Adipocyte (in vitro differentiated cells): ENCODE measurements around the gene HEPACAM2.

ENCODE experiments used
- DNase-seq: peaks from one replicate; pipeline ENCODE4 v3.0.0-alpha.2; 2015; ENCODE audit warnings: low read depth
- H3K27me3 ChIP-seq: replicated peaks from 2 replicates; pipeline ENCODE4 v1.7.0; 2013; ENCODE audit warnings: mild to moderate bottlenecking, low read length, moderate library complexity; ENCODE audit not compliant: control insufficient read depth, insufficient read depth
- H3K36me3 ChIP-seq: 2 replicates; pipeline ENCODE4 v1.7.0; 2013; ENCODE audit warnings: low read length, mild to moderate bottlenecking, moderate library complexity; ENCODE audit not compliant: control insufficient read depth, insufficient read depth, severe bottlenecking
- H3K4me1 ChIP-seq: 2 replicates; pipeline ENCODE4 v1.7.0; 2013; ENCODE audit warnings: mild to moderate bottlenecking, low read length, moderate library complexity; ENCODE audit not compliant: control insufficient read depth, insufficient read depth
- H3K4me3 ChIP-seq: 2 replicates; pipeline ENCODE4 v1.7.0; 2013; ENCODE audit warnings: mild to moderate bottlenecking, low read length, moderate library complexity
- H3K9ac ChIP-seq: 2 replicates; pipeline ENCODE4 v1.7.0; 2013; ENCODE audit warnings: mild to moderate bottlenecking, low read length, moderate library complexity
- H3K9me3 ChIP-seq: 2 replicates; pipeline ENCODE4 v1.7.0; 2013; ENCODE audit warnings: mild to moderate bottlenecking, low read length, moderate library complexity; ENCODE audit not compliant: control insufficient read depth

Gene HEPACAM2

GRCh38 chr7:93198472-93198871 is 27.8 kb downstream of the HEPACAM2 start:
- no peak for DNase-seq
- H3K36me3 ChIP-seq, result no peaks in the 10 kb centered on the region
- H3K4me1 ChIP-seq, result peaks cover 4% of the 10 kb centered on the region
- H3K9ac ChIP-seq, result no peak overlapping the region
- H3K9me3 ChIP-seq, result no peaks in the 10 kb centered on the region
- H3K27me3 ChIP-seq, result peaks cover 7% of the 10 kb centered on the region
- H3K4me3 ChIP-seq, result no peak overlapping the region

GRCh38 chr7:93196336-93196735 is 29.9 kb downstream of the HEPACAM2 start:
- DNase-seq, result no peak
- Histone ChIP-seq H3K9ac (no peak overlapping the region), H3K36me3 (no peaks in the 10 kb centered on the region), H3K9me3 (no peaks in the 10 kb centered on the region), H3K4me1 (peaks cover 4% of the 10 kb centered on the region), H3K4me3 (no peak overlapping the region), H3K27me3 (no peaks in the 10 kb centered on the region)

- H3K27me3 ChIP-seq, result no peaks in the 10 kb centered on the region
- DNase-seq, result peak; percentile 12
- H3K4me1 ChIP-seq, result peaks cover 4% of the 10 kb centered on the region
- H3K36me3 ChIP-seq, result no peaks in the 10 kb centered on the region
- H3K9me3 ChIP-seq, result no peaks in the 10 kb centered on the region
- H3K4me3 ChIP-seq, result no peak overlapping the region
- H3K9ac ChIP-seq, result no peak overlapping the region
Measured at GRCh38 chr7:93194386-93194785, 31.9 kb downstream of the HEPACAM2 start.

DNA sequence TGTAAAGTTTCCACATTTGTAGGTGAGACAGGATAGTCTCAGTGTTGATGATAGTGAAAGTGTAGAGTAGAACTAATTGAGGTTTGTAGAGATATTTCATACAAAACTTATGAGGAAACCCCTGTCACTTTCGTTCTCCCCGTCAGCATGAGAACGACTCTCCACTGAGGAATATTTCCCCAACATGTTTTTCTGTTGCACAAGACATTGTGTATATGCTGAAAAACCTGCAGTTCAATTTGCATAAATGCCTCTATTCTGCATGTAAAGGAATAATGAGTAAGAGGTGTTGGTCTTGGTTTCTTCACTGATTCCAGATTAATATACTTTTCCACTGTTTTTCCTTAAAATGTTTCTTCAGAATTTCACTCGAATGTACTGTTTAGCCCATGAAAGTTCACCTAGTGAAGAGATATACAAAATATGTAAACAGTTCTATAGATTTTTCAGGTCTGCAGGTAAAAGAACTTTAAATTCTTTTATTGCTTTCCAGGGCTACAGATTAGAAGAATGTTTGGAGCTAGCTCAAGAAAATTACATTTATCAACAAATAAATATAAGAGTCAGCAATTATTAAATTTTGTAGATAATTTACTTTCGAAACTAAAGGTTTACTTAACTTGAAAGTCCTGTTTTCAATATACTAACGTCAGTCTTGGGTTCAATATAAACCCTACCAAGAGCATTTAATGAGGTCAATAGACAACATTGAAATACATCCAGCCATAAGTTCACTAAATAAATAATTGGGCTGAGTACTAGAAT is 37.2 kb downstream of the HEPACAM2 start:
- no peak overlapping the region for H3K9ac ChIP-seq
- no peaks in the 10 kb centered on the region for H3K9me3 ChIP-seq
- peaks cover 5% of the 10 kb centered on the region for H3K4me1 ChIP-seq
- no peak for DNase-seq
- H3K4me3 ChIP-seq, result no peak overlapping the region
- no peaks in the 10 kb centered on the region for H3K36me3 ChIP-seq
- H3K27me3 ChIP-seq, result no peaks in the 10 kb centered on the region

GRCh38 chr7:93185303-93186027 is 40.8 kb downstream of the HEPACAM2 start:
- Histone ChIP-seq H3K27me3 (no peaks in the 10 kb centered on the region), H3K36me3 (no peaks in the 10 kb centered on the region), H3K9ac (no peak overlapping the region), H3K4me1 (peaks cover 5% of the 10 kb centered on the region), H3K9me3 (no peaks in the 10 kb centered on the region), H3K4me3 (no peak overlapping the region)
- DNase-seq, result peak; percentile 32

- Histone ChIP-seq H3K4me3 (no peak overlapping the region), H3K27me3 (peaks cover 6% of the 10 kb centered on the region), H3K9me3 (no peaks in the 10 kb centered on the region), H3K4me1 (no peaks in the 10 kb centered on the region), H3K36me3 (no peaks in the 10 kb centered on the region), H3K9ac (no peak overlapping the region)
- no peak for DNase-seq
Measured at GRCh38 chr7:93179173-93179572, 47.1 kb downstream of the HEPACAM2 start.

DNA sequence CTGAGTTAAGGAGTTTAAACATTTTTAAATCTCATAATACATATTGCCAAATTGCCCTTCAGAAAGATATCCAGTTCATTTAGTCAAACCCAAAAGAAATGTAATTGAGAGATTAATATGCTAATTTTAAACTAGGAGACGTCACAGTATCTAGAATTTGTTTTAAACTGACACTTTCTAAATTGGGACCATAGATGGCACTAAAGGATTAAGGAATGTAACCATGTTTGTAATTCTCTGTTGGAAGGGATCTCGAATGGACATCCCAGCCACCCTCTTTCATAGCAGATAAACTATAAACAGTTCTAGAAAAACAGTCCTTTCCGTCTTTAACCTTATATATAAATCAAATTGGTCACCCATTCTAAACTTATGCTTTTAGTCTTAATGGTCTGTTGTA is 48.1 kb downstream of the HEPACAM2 start:
- H3K4me3 ChIP-seq, result no peak overlapping the region
- no peaks in the 10 kb centered on the region for H3K9me3 ChIP-seq
- H3K9ac ChIP-seq, result no peak overlapping the region
- H3K27me3 ChIP-seq, result peaks cover 6% of the 10 kb centered on the region
- DNase-seq, result peak; percentile 46
- no peaks in the 10 kb centered on the region for H3K4me1 ChIP-seq
- no peaks in the 10 kb centered on the region for H3K36me3 ChIP-seq

- H3K36me3 ChIP-seq, result no peaks in the 10 kb centered on the region
- H3K27me3 ChIP-seq, result peaks cover 6% of the 10 kb centered on the region
- no peaks in the 10 kb centered on the region for H3K4me1 ChIP-seq
- no peaks in the 10 kb centered on the region for H3K9me3 ChIP-seq
- no peak overlapping the region for H3K9ac ChIP-seq
- H3K4me3 ChIP-seq, result no peak overlapping the region
- DNase-seq, result peak; percentile 66
Measured at GRCh38 chr7:93176992-93177580, 49.2 kb downstream of the HEPACAM2 start.

DNA sequence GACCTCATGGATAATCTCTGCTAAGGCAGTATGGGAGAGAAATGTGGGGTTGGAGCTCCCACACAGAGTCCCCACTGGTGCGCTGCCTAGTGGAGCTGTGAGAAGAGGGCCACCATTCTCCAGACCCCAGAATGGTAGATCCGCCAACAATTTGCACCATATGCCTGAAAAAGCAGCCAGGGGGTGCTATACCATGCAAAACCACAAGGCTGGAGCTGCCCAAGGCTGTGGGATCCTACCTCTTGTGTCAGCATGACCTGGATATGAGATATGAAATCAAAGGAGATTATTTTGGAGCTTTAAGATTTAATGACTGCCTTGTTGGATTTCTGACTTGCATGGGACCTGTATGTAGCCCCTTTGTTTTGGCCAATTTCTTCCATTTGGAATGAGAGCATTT is 51.0 kb downstream of the HEPACAM2 start:
- no peak overlapping the region for H3K9ac ChIP-seq
- no peak for DNase-seq
- no peaks in the 10 kb centered on the region for H3K36me3 ChIP-seq
- no peaks in the 10 kb centered on the region for H3K4me1 ChIP-seq
- no peak overlapping the region for H3K4me3 ChIP-seq
- peaks cover 6% of the 10 kb centered on the region for H3K27me3 ChIP-seq
- peaks cover 10% of the 10 kb centered on the region for H3K9me3 ChIP-seq

- DNase-seq, result no peak
- Histone ChIP-seq H3K4me3 (no peak overlapping the region), H3K4me1 (no peaks in the 10 kb centered on the region), H3K36me3 (no peaks in the 10 kb centered on the region), H3K9me3 (peaks cover 10% of the 10 kb centered on the region), H3K9ac (no peak overlapping the region), H3K27me3 (peaks cover 5% of the 10 kb centered on the region)
Measured at GRCh38 chr7:93172683-93173082, 53.6 kb downstream of the HEPACAM2 start.

- DNase-seq, result no peak
- H3K4me3 ChIP-seq, result no peak overlapping the region
- no peaks in the 10 kb centered on the region for H3K4me1 ChIP-seq
Measured at GRCh38 chr7:93171606-93172226, 54.6 kb downstream of the HEPACAM2 start.

More at GRCh38 chr7:93171606-93172226, 54.6 kb downstream of the HEPACAM2 start:
- Histone ChIP-seq H3K27me3 (no peaks in the 10 kb centered on the region), H3K9me3 (peaks cover 10% of the 10 kb centered on the region), H3K9ac (no peak overlapping the region), H3K36me3 (no peaks in the 10 kb centered on the region)
